Measurements from ENCODE around the gene NAA35.

The NAA35 gene

DNA sequence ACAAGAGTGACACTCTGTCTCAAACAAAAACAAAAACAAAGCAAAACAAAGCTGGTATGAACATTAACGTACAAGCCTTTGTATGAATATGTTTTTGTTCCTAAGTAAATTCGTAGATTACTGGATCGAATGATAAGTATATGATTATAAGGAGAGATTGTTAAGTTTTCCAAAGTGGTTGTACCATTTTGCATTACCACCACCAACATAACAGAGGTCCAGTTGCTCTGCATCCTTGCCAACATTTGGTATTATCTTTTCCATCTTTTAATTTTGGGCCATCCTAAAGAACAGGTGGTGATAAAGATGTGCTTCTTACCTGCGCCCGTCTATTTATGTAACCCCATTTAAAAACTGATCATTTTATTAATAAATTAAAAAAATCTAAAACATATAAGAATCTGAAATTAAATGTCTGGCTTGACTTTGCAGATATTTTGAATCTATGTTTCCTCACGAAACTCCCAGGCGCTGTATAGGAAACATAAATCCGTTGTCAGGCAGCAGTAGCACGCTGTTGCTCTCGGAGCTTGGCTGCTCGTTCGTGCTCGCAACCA is 593 bp upstream of the NAA35 start:
- no peak for DNase-seq (ENCODE audit: low read depth in 1 of 2, low spot score in 1 of 2)
- Histone ChIP-seq H3K27me3 (ENCODE audit: insufficient read depth, poor library complexity, severe bottlenecking) (no peaks in the 10 kb centered on the region), H3K27ac (replicated peaks) (peak overlapping the region; percentile 83), H3K4me3 (replicated peaks; ENCODE audit: insufficient read depth, low read length) (peak overlapping the region; percentile 41)
- TF ChIP-seq GABPA (IDR thresholded peaks at IDR 0.05; ENCODE audit: low read depth): no peak
- no peak for TF ChIP-seq SPI1 (IDR thresholded peaks at IDR 0.05; ENCODE audit: borderline replicate concordance, low read depth)
- TF ChIP-seq REST (IDR thresholded peaks at IDR 0.05; ENCODE audit: insufficient replicate concordance, low read depth): no peak
- peak; percentile 94 for TF ChIP-seq POLR2AphosphoS5 (IDR thresholded peaks at IDR 0.05; ENCODE audit: low read depth)
- no peak for TF ChIP-seq CTCF (IDR thresholded peaks at IDR 0.05; ENCODE audit: insufficient read depth, low read length)

DNA sequence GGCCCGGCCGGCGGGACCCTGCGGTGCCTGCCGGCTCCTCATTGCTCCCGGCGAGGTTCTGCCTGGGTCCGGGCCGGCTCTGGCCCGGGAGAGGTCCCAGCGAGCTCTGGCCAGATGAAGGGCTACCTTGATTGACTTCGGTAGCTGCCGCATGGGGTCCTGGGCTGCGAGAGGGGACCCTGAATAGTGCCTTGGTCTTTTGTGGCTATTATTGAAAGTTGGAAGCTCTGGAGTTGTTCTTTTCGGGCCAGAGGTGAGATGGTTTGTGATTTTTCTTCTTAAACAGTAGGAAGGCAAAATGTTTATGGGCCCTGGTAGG is 635 bp downstream of the NAA35 start:
- Histone ChIP-seq H3K27ac (replicated peaks) (peak overlapping the region; percentile 82), H3K4me3 (replicated peaks; ENCODE audit: insufficient read depth, low read length) (peak overlapping the region; percentile 99), H3K27me3 (ENCODE audit: insufficient read depth, poor library complexity, severe bottlenecking) (no peaks in the 10 kb centered on the region)
- TF ChIP-seq GABPA (IDR thresholded peaks at IDR 0.05; ENCODE audit: low read depth) (no peak), SPI1 (IDR thresholded peaks at IDR 0.05; ENCODE audit: borderline replicate concordance, low read depth) (no peak), POLR2AphosphoS5 (IDR thresholded peaks at IDR 0.05; ENCODE audit: low read depth) (no peak), REST (IDR thresholded peaks at IDR 0.05; ENCODE audit: insufficient replicate concordance, low read depth) (no peak)
- DNase-seq (ENCODE audit: low read depth in 1 of 2, low spot score in 1 of 2): no peak

- peak overlapping the region; percentile 82 for H3K27ac ChIP-seq (replicated peaks)
- DNase-seq (ENCODE audit: low read depth in 1 of 2, low spot score in 1 of 2): no peak
- H3K4me3 ChIP-seq (replicated peaks; ENCODE audit: insufficient read depth, low read length): peak overlapping the region; percentile 99
- H3K27me3 ChIP-seq (ENCODE audit: insufficient read depth, poor library complexity, severe bottlenecking): no peaks in the 10 kb centered on the region
- TF ChIP-seq CTCF (IDR thresholded peaks at IDR 0.05; ENCODE audit: insufficient read depth, low read length) (no peak), POLR2AphosphoS5 (IDR thresholded peaks at IDR 0.05; ENCODE audit: low read depth) (no peak), REST (IDR thresholded peaks at IDR 0.05; ENCODE audit: insufficient replicate concordance, low read depth) (no peak), GABPA (IDR thresholded peaks at IDR 0.05; ENCODE audit: low read depth) (no peak), SPI1 (IDR thresholded peaks at IDR 0.05; ENCODE audit: borderline replicate concordance, low read depth) (no peak)
These were observed 1.3 kb downstream of the NAA35 start for GRCh38 chr9:85941966-85942912.

Data from HL-60 (cell line).